Retina (tissue), 1 donor: ENCODE data around the gene PIK3R6.
"Not testable (repeated sequence)": the region's sequence is repeated elsewhere in the genome, so short reads cannot be mapped to it uniquely, and the experiment has no call there.

ENCODE experiments used
- DNase-seq: peaks from one replicate; pipeline ENCODE4 v3.0.0-alpha.2; 2016

Gene PIK3R6

DNA sequence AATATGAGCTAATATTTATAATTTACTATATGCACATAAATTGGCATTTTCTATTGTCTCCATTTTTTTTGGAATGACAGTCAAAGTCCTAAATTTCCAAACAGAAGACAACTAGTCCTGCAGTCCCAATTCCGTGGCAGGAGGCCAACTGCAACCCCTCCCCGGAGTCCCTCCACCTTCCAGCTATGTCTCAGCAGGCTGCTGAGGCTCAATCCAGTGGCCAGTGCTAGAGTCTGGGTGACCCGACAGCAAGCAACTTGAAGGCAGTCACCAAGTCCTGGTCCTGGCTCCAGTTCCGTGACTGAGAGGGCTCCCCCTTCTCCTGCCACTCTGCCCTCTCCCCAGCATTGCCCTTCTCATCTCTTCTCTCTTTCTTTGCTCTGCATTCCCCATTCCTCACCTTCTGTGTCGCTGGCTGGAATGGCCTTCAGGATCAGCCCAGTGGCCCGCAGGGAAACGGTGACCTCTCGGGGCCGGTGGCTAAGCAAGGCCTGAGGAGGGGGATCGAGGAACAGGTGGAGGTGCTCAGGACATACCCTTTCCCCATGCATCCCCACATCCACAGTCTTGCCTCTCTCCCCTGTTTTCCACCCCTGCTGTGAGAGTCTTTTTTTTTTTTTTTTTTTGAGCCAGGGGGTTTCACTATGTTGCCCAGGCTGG lies 45.9 kb downstream of the PIK3R6 start:
- DNase-seq: no peak

DNA sequence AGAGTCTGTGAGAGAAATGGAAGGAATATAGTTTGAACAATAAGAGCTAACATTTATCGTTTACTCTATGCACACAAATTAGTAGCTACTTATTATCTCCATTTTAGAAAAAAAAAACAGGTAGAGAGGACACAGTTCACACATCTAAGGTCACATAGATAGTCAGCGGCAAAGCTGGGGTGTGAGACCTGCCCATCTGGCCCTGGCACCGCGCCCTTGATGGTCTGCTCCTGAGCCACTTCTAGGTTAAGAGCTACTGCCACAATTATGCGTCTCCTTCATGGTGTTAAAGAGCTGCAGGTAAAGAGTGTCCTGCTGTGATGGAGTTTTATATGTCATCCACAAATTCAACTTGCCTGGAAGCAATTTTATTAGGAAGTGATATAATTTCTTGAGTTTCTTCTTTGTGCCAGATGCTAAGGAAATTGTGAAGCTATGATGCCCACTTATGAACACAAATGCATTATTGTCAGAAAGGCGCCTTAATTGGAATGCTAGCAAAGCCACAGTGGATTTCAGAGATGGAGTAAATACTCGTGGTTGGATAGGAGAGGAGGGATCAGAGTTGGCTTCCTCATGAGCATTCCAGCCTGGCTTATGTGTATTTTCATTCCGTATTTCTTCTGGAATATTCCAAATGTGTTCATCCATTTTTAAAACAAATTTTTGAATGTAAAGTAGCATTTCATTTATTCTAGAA lies 47.0 kb downstream of the PIK3R6 start:
- DNase-seq: no peak

DNA sequence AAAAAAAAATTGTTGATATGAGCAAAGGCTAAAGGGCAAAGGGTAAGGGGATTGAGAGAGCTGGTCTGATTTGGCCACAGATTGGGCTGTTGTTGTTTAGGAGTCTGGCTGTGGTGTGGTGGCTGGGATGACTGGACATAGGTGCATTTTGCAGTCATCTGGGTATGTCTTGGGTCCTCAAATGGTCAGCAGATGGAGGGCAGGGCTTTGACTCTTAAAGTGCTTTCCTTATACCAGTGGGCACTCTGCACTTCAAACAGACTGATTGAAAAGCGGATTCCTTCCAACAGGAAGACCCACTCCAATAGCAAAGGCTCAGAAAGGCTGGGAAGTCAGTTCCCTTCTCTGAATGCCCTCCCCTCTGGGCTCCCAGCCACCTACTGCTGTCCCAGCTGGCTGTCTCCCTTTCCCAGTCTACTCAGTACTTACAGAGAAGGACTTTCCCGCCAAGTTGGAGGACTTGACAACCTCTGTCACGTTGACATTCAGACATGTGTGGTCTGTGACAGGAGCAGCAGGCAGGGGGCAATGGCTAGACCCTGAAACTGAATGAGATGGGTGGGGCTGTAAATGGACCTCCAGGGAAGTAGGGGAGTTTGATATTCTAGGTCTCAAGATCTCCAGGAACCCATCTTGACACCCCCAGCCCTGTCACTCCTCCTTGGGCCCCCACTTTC lies 48.7 kb downstream of the PIK3R6 start:
- DNase-seq: no peak

DNA sequence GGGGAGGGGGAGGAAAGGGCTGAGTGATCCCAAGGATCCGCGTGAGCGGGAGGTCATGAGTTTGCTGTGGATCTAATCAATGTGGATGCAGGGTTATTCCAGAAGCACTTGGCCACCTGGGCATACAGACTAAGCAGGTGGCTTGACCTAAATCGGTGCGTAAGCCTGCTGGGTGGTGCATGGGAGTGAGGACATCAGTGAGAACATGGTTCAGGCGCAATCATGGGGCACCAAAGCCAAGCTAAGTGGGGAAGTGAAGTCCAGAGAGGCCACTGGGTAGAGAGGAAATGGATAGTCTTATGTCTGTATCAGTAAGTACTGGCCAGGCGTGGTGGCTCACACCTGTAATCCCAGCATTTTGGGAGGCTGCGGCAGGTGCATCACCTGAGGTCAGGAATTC lies 49.4 kb downstream of the PIK3R6 start:
- DNase-seq: no peak

DNA sequence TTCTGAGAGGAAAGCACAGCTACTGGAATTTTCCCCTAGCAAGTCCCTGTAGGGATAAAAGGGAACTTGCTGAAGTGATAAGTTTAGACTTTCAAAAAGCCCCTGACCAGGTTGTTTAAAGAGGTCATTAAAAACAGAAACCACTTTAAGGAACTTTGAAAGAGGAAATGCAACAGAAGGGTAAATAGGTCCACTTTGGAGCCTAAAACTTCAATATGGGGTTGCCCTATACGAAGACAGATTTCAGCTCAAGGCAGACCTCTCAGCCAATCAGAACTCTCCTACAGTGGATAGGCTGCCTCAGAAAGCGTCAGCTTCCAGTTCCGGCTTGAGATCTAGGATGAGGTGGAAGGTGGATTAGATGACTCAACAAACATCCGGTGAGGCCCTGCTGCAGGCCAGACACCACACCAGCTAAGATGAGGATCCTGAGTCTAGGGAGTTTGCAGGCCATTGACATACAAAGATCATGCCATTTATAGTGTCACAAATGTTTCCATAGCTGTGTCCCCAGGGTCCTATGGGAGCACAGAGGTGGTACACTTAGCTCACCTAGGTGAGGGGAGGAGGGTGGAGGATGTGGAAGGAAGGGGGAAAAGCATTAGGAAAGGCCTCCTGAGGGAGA lies 60.4 kb downstream of the PIK3R6 start:
- DNase-seq: no peak

DNA sequence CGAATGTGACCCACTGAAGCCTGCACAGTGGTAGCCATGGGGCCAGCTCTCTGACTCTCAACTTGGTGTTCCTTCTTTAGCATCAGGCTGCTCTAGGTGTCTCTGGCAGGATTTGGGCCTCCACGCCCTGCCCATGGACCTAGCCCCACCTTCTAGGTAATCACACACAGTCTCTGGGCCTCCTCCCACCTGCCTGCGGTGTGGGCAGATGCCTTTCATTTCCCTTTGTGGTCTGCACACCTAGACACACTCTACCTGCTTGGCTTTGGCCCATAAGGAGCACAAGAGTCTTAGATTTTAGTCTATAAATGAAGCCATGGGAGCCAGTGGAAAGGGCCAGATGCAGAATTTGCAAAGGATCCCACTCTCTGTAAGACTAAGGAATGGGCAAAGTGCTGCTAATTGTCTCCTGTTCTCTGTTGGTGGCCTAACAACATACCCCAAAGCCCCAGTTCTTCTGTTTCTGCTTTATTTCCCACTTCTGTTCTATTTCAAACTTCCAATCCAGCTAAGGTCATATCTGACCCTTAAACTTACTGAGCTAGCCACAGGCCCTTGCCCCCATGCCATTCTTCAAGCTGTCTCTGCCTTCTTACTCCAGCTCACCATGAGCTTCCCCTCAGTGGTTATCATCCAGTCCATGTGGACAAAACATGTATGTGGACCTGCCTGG lies 61.1 kb downstream of the PIK3R6 start:
- DNase-seq: no peak

DNA sequence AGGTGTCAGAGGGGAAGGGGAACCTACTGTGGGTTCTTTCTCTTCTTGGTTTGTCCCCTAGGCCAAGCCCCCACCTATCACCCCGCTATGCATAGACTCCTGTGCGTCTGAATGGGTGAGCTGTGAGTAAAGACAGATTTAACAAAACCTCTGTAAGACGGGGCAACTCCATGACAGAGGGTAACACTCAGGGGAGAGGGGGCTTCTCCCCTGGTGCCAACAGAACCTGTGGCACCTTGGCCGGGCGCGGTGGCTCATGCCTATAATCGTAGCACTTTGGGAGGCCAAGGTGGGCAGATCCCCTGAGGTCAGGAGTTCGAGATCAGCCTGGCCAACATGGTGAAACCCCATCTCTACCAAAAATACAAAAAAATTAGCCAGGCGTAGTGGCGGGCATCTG lies 62.1 kb downstream of the PIK3R6 start:
- not testable (repeated sequence) for DNase-seq

DNA sequence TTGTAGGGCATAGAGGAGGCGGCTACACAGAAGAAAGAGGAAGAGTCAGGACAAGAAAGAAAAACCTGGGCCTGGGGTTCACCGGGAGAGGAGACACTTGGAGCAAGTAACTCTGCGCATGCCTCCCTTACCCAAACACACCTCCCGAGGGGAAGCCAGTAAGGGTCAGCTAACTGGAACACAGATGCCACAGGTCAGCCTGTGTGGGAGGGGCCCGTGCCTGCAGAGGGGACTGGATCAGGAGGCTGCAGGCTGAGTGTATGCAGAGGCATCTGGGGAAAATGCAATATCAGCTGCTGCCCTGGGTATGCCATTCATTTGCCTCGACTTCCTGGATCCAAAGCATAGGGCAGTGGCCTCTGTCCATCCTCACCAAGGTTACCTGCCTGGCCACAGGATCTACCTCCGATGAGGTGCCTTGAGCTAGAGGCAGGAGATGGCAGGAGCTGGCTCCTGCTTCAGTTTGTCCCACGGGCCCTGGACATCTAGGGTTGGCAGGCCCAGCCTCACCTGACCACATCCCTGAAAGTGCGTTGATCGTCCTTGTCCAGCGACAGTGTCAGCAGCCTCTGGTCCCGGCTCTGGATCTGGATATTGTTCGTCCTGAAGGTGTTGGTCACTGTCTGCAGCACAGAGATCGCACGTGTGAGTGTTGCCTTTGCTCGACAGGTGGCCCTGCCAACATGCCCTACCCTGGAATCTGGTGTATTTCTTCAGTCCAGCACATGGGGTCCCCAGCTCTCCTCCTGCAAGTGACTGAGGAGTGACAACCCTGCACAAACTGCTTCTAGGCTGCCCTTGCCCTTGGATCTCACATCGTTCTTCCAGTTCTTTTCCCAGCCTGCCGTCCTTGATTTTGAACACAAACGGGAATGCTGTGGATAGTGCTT lies 63.7 kb downstream of the PIK3R6 start:
- DNase-seq: no peak

DNA sequence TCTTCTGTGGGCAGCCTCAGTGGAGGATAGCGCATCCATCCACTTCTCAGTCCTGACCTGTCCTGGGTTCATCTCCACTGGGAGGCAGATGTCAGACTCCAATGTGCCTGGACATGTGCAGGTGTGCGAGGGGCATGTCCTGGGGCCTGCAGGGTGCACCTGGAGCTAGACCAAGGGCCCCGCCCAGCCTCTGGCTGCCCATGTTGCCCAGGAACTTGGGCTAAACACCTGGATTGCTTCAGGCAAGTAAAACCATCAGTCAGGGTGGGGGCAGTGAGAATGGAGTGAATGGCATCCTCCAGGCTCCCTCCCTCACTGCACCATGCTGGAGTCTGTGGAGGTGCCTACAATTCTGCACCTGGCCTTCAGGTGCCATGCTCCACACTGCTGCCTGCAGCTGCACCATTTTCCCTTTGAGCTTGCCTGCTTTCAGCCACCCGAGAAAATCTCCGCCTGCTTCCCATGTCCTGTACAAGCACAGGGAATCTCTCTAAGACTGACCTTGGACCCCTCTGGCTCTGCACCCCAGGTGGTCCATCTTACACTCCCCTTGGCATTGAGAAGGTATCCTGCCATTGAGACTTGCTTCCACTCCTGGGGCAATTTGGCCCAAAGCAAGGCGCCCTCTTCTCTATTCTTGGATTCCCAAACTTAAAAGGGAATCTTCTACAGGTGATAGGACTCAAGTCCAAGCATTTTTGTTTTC lies 66.2 kb downstream of the PIK3R6 start:
- DNase-seq: no peak

DNA sequence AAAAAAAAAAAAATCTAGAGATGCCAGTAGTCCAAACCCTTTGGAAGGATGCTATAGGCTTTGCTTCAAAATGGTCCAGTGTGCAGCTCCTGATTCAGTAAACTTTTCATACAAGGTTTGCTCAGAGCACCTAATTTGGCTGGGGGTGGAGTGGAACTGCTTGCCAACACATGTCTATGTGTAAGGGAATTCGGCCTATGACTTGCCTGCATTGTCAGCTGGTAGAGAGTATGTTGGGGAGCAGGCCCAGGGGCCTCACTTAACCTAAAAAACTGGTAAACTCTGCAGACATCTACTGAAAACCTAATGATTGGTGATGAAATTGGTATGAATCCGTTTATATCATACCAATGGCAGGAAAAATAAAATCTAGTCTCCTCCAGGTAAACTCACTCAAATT lies 66.8 kb downstream of the PIK3R6 start:
- DNase-seq: no peak

DNA sequence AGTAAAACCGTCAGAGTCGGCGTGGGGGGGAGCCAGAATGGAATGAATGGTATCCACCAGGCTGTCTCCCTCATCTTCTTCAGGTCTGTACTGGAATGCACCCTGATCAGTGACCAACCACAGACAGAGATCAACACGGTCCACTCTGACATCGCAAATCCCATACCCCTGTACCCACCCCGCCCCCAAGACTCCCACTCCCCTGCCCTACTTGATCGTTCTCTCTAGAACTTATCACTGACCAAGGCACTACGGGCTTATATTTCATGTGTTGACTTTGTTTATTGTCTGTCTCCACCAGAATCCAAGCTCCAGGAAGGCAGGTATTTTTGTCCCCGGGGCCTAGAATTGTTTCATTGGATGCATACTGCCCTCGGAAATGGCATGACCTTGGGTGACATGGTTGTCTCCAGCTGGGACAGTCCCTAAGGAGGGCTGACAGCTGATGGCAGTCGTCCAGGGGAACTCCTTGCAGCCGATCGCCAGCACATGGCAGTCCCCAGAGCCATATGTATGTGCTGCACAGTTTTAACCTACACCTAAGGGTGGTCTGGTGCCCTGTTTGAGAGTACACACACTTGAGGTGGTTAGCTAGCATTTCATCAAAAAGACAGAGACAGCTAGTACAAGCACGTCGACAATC lies 67.8 kb downstream of the PIK3R6 start:
- DNase-seq: no peak

DNA sequence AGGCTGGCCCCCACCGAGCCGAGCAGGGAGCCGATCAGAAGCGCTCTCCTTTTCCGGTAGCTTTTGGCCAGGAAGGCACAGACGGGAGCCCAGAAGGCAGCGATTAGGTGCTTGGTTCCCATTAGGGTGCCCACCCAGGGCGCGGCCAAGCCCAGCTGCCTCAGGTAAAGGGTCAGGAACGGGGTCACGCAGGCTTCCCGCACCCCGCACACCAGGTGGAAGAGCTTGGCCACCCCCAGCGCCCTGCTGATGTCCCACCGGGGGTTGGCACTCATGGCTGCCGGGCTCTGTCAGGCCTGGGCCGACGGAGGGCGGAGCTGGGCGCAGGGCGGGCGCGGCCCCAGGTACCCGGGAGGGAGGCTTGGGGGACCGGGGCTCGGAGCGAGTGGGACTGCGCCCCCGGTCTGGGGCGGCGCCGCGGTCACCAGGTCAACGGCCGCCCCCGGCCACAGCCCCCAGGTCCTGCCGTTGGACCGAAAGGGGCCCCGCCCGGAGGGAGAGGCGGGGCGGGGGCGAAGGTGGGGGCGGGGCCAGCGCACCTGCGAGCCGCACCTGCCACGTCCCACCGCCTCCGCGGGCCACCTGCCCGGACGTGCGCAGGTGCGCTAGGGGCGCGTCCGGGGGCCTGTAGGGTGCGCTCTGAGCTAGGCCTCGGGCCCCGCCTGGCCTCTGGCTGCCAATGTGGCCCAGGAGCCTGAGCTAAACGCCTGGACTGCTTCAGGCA lies 68.5 kb downstream of the PIK3R6 start, which contains the start of gene MFSD6L:
Gene MFSD6L (minus strand): TSS at position 520 of the 724 bp plus-strand sequence. CDS start 245 bp downstream, at position 275.
- no peak for DNase-seq

DNA sequence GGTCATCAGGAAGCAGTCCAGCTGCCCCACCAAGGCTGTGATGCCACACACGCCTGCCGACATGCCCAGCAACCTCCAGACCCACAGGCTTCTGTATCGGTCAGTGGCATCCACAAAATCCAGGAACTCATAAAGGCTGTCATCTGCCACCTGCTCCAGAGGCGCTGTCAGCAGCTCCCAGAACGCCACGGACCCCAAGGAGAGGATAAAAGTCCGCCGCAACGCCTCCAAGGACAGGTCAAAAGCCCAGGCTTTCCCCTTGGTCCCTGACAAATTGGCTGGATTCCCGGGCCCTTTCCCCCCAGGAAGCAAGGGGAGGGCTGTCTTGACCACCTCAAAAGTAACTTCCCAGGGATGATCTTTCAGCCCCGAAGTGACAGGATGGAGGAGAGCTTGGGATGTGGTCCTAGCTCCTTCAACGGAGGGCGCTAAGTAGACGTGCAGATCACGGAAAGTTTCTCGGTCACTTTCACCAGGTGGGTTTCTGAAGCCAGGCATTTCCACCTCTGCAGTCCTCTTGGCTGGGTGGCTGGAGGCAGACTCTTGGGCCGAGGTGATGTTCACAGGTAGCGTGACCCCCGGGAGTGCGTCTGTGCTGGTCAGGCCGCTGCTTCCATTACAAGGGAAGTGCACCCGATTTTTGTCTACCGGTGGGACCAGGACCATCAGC lies 69.2 kb downstream of the PIK3R6 start:
- DNase-seq: no peak

DNA sequence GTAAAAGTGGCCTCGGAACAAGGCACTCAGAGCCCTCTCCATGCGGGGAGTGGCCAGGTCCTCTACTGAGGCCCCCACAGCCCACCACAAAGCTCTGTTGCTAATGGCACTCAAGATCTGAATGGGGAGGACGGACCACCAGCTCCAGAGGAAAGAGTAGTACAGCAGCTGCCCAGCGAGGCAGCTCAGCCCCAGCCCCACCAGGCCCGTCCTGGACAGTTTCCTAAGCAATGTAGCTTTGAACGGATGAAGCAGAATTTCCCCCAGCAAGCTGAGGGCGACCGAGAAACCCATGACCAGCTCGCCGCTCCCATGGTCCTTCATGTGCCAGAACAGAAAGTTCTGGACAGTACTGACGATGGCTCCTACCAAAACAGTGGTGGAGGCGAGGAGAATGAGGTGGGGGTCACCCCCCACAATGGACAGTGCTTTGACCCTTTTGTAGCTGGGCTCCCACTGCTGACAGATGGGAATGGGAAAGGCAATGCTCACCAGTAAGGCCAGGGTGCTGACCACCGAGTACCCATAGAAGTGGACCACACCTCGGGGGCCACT lies 69.8 kb downstream of the PIK3R6 start:
- DNase-seq: no peak

DNA sequence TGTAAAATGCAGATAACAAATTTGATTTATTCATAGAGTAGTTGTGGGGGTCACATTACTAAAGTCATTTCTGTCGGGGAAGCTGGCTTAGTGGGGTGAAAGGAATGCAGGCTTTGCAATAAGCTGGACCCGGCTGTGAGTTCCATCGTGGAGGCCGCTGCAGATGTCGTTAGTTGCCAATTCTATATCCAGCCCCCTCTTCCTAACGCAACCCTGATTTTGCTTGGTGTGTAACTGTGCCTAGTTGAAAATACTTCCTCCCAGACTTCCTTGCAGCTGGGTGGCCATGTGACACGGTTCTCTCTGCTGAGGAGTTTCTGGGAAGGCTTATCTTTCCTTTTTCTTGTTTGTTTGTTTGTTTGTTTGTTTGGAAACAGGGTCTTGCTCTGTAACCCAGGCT lies 72.8 kb downstream of the PIK3R6 start:
- DNase-seq: no peak

DNA sequence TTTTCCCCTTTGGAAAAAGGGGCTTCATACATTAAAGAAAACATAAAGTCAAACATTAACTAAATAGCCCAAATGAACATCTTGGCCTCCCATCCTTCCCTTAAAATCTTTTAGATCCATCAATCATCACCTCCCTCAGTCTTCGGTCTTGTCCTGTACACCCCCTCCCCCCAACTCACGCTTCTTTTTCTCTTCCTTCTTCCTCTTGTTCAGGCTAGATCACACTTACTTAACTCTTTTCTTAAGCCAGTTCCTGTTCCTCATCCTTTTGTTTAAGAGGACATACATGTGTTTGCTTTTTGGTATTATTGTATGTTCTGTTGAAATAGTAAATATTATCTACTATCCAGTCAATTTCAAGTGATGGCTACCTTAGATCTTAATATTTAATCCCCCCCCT lies 73.8 kb downstream of the PIK3R6 start:
- no peak for DNase-seq

DNA sequence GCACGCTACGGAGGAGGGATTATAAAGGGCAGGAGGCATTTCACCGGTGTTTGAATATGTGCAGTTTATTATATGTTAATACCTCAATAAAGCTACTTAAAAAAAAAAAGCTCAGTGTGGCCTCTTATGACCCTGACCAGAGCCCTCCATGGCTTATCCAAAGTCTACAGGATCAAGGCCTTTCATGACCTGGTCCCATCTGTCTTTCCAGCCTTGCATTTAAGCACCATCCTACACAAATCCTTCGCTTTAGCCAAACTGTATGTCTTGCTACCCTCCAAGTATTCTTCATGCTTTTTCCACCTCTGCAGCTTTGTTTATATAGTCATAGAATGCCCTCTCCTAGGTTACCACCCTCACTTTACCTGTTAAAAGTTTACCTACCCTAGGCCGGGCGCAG lies 74.8 kb downstream of the PIK3R6 start:
- DNase-seq: no peak

DNA sequence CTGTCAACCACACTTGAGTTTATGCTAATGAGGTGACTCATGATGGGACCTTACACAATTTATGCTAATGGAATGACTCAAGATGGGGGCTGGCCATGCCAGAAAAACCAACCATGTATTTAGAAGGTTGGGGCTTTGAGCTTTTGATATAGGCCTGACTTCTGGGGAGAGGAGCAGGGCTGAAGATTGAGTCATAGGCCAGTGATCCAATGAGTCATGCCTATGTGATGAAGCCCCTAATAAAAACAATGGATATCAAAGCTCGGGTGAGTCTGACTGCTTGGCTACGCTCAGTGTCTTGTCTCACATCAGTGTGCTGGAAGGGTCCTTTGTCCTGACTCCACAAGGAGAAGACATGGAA lies 75.6 kb downstream of the PIK3R6 start:
- no peak for DNase-seq

DNA sequence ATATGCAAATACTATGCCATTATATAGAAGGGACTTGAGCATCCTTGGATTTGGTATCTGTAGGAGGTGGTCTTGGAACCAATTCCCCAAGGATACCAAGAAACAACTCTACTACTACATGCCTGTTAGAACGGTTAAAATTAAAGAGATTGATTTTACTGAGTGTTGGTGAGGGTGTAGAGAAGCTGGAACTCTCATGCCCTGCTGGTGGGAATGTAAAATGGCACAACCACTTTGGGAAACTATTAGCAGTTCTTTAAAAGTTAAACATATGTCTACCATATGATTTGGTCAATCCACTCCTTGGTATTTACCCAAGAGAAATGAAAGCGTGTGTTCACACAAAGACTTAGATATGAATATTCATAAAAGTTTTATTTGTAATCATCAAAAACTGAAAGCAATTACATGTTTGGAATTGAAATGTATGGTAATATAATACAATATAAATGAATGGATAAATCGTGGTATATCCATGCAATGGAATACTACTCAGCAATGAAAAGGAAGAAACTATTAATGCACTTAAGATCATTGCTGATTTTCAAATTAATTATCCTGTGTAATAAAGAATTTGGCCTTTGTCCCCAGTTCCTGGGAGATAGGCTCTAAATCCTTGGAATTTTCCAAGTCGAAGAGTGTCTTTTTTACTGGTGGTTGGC lies 76.1 kb downstream of the PIK3R6 start:
- DNase-seq: no peak
